Osteoblast (primary cell): ENCODE measurements around the gene TBX19. TPM values are rescaled to one million over a fixed set of nuclear protein-coding genes. Genes with fewer than 3 reads are reported as not detected.

Experiments used
- DNase-seq: peaks from one replicate; pipeline ENCODE4 v3.0.0; 2011; ENCODE audit warnings: low spot score, mixed read lengths; ENCODE audit not compliant: insufficient read length; ENCODE audit errors: missing footprints
- H2AFZ ChIP-seq: 2 replicates; pipeline ENCODE4 v1.6.0; 2011; ENCODE audit warnings: mild to moderate bottlenecking, low read length
- H3K27ac ChIP-seq: 2 replicates; pipeline ENCODE4 v1.5.1; 2011; ENCODE audit warnings: mild to moderate bottlenecking, low read depth, low read length, moderate library complexity
- H3K27me3 ChIP-seq: 2 replicates; pipeline ENCODE4 v1.6.0; 2012; ENCODE audit warnings: mild to moderate bottlenecking, control low read depth, inconsistent platforms, low read length, moderate library complexity; ENCODE audit not compliant: insufficient read depth
- H3K36me3 ChIP-seq: 2 replicates; pipeline ENCODE4 v1.5.1; 2011; ENCODE audit warnings: mild to moderate bottlenecking, low read length, control low read depth, moderate library complexity; ENCODE audit not compliant: insufficient read depth
- H3K4me1 ChIP-seq: 2 replicates; pipeline ENCODE4 v1.5.1; 2011; ENCODE audit warnings: mild to moderate bottlenecking, low read length, control low read depth, moderate library complexity; ENCODE audit not compliant: insufficient read depth
- H3K4me2 ChIP-seq: 2 replicates; pipeline ENCODE4 v1.6.0; 2011; ENCODE audit warnings: mild to moderate bottlenecking, low read length; ENCODE audit not compliant: insufficient read depth
- H3K4me3 ChIP-seq: fragments of 200-600 bp; sonication (generic); 3 replicates; pipeline ENCODE4 v1.5.1; 2012; ENCODE audit warnings: mild to moderate bottlenecking, low read length, inconsistent platforms; ENCODE audit not compliant: insufficient read depth
- H3K79me2 ChIP-seq: 2 replicates; pipeline ENCODE4 v1.6.0; 2012; ENCODE audit warnings: mild to moderate bottlenecking, low read length, control low read depth, inconsistent platforms; ENCODE audit not compliant: insufficient read depth
- H3K9me3 ChIP-seq: 2 replicates; pipeline ENCODE4 v1.5.1; 2011; ENCODE audit warnings: low read depth, low read length, control low read depth
- H4K20me1 ChIP-seq: 2 replicates; pipeline ENCODE4 v1.6.0; 2012; ENCODE audit warnings: mild to moderate bottlenecking, low read length, control low read depth; ENCODE audit not compliant: insufficient read depth
- total RNA-seq: library from RNA; depleted of rRNA; stranded (reverse); fragments of >200 nt; gene quantifications from 2 replicates; pipeline ENCODE4 v1.2.3, GENCODE V29; 2012
- TF ChIP-seq, protein P1 (sequence below): IDR thresholded peaks from 2 replicates; pipeline ENCODE4 v1.5.1; 2011; ENCODE audit warnings: mild to moderate bottlenecking, low read depth, low read length, moderate library complexity; ENCODE audit errors: extremely low read depth

The TBX19 gene
- total RNA-seq, 1 donor = 1.1 TPM

DNA sequence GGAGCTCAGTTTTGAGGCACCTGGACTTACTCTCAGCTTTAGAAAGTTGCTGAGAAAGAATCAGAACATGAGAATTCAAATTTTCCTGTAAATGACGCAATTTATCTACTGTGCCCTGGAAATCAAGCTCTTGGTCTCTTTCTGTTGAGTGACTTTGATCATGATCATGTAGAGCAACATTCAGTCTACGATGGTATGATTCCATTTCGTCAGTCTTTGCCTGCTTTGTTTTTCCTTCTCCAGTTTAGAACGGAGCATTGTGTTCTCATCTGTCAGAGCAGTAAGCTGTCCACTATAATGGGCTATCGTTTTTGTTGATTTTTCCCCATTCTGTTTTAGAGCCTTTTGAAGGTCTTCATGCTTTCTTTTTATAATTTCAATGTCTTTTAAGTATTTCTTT, 34.2 kb upstream of the TBX19 start:
- no peak overlapping the region for H3K4me2 ChIP-seq
- no peaks in the 10 kb centered on the region for H3K4me1 ChIP-seq
- H3K4me3 ChIP-seq = no peak overlapping the region
- no peak overlapping the region for H3K27ac ChIP-seq
- DNase-seq = no peak
- peaks cover 33% of the 10 kb centered on the region for H3K36me3 ChIP-seq
- no peaks in the 10 kb centered on the region for H3K9me3 ChIP-seq
- no peaks in the 10 kb centered on the region for H3K27me3 ChIP-seq
- H3K79me2 ChIP-seq = peaks cover 23% of the 10 kb centered on the region
- H2AFZ ChIP-seq = no peak overlapping the region
- H4K20me1 ChIP-seq = peaks cover 9% of the 10 kb centered on the region
- TF ChIP-seq, protein P1, sequence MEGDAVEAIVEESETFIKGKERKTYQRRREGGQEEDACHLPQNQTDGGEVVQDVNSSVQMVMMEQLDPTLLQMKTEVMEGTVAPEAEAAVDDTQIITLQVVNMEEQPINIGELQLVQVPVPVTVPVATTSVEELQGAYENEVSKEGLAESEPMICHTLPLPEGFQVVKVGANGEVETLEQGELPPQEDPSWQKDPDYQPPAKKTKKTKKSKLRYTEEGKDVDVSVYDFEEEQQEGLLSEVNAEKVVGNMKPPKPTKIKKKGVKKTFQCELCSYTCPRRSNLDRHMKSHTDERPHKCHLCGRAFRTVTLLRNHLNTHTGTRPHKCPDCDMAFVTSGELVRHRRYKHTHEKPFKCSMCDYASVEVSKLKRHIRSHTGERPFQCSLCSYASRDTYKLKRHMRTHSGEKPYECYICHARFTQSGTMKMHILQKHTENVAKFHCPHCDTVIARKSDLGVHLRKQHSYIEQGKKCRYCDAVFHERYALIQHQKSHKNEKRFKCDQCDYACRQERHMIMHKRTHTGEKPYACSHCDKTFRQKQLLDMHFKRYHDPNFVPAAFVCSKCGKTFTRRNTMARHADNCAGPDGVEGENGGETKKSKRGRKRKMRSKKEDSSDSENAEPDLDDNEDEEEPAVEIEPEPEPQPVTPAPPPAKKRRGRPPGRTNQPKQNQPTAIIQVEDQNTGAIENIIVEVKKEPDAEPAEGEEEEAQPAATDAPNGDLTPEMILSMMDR = no peak

DNA sequence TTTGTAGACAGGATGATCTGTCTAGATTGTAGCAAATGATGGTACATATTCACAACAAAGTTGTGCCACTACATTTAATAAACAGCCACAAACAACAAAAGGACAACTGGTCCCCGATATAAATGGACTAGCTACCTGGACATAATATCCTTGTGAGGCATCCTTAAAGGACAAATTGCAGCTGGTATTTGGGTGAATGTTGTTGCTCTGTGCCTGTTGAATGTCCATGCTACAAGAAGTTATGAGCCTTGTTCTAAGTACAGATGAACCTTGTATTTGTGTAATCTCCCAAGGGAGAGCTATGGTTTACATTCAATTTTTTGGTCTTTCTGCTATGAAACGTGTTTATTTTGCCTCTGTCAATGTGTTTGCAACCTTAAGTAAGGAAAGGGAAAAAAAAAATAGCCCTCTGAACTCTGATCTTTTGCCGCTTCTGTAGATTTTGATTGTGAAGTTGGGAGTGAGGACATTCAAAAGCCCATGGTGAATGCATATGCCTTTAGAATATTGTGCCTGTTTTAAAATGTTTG, 28.4 kb upstream of the TBX19 start:
- TF ChIP-seq, protein P1 = no peak
- peaks cover 23% of the 10 kb centered on the region for H3K79me2 ChIP-seq
- H3K27me3 ChIP-seq = no peaks in the 10 kb centered on the region
- H3K4me2 ChIP-seq = no peak overlapping the region
- H4K20me1 ChIP-seq = peaks cover 17% of the 10 kb centered on the region
- DNase-seq = no peak
- no peak overlapping the region for H3K27ac ChIP-seq
- no peaks in the 10 kb centered on the region for H3K4me1 ChIP-seq
- H2AFZ ChIP-seq = no peak overlapping the region
- H3K4me3 ChIP-seq = no peak overlapping the region
- H3K9me3 ChIP-seq = no peaks in the 10 kb centered on the region
- H3K36me3 ChIP-seq = peaks cover 6% of the 10 kb centered on the region

DNA sequence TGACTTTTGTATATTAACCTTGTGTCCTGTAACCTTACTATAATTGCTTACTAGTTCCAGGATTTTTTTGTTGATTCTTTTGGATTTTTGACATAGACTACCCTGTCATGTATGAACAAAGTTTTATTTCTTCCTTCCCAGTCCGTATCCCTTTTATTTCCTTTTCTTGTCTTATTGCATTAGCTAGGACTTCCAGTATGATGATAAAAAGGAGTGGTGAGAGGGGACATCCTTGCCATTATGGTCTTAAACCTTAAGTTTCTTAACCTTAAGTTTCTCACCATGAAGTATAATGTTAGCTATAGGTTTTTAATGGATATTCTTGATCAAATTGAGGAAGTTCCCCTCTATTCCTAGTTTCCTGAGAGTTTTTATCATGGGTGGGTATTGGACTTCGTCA, 24.5 kb upstream of the TBX19 start:
- Histone ChIP-seq H3K27ac (no peak overlapping the region), H3K79me2 (peaks cover 8% of the 10 kb centered on the region), H2AFZ (no peak overlapping the region), H3K9me3 (no peaks in the 10 kb centered on the region), H4K20me1 (peaks cover 12% of the 10 kb centered on the region), H3K4me2 (no peak overlapping the region), H3K27me3 (no peaks in the 10 kb centered on the region), H3K36me3 (no peaks in the 10 kb centered on the region), H3K4me3 (no peak overlapping the region), H3K4me1 (peaks cover 5% of the 10 kb centered on the region)
- TF ChIP-seq, protein P1 = no peak
- DNase-seq = no peak

DNA sequence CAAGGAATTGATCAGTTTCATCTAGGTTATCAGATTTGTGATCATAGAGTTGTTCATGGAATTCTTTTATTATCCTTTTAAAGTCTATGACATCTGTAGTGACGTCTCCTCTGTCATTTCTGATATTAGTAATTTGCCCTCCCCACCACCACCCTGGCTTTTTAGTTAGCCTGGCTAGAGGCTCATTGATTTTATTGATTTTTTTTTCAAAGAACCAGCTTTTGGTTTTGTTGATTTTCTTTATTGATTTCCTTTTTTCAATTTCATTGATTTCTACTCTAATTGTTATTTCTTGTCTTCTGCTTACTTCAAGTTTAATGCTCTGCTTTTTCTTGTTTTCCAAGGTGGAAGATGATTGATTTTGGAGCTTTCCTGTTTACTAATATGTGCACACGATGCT, 23.3 kb upstream of the TBX19 start:
- TF ChIP-seq, protein P1 = no peak
- no peak overlapping the region for H3K27ac ChIP-seq
- H3K4me2 ChIP-seq = no peak overlapping the region
- peaks cover 16% of the 10 kb centered on the region for H3K4me1 ChIP-seq
- no peaks in the 10 kb centered on the region for H3K9me3 ChIP-seq
- H3K79me2 ChIP-seq = peaks cover 6% of the 10 kb centered on the region
- peaks cover 13% of the 10 kb centered on the region for H4K20me1 ChIP-seq
- no peaks in the 10 kb centered on the region for H3K36me3 ChIP-seq
- no peaks in the 10 kb centered on the region for H3K27me3 ChIP-seq
- no peak overlapping the region for H3K4me3 ChIP-seq
- no peak for DNase-seq
- H2AFZ ChIP-seq = no peak overlapping the region
